Measurements from ENCODE around the gene KNDC1.

The KNDC1 gene

DNA sequence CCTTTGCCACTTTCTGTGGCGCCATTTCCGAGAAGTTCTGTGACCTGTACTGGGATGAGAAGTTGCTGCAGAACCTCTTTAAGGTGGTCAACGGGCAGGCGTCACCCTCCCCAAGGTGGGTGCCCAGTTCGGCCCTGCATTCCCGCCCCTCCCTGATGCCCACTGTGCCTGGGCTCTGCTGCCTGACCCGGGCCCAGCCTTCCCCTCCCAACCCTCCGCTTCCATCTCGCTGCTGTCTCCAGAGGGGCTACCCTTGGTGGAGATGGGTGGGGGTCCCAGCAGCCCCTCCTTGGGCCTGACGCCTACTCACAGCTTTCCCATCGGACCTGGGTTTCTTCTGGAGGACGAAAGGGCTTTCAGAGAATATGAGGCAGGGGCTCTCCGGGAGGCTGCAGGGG, 39.5 kb downstream of the KNDC1 start:
- H3K4me3 ChIP-seq (ENCODE audit: low read depth, low read length), result no peak overlapping the region
- H3K9me3 ChIP-seq (ENCODE audit: control insufficient read depth, insufficient read depth, low read depth, low read length), result no peaks in the 10 kb centered on the region
- CTCF ChIA-PET, result no interaction called here
- no peaks in the 10 kb centered on the region for H3K4me1 ChIP-seq (ENCODE audit: control insufficient read depth, insufficient read depth, low read length)
- TF ChIP-seq ZNF138 (tag by site-specific recombination; IDR thresholded peaks at IDR 0.05; ENCODE audit: borderline replicate concordance), result no peak
- TF ChIP-seq, protein P1, sequence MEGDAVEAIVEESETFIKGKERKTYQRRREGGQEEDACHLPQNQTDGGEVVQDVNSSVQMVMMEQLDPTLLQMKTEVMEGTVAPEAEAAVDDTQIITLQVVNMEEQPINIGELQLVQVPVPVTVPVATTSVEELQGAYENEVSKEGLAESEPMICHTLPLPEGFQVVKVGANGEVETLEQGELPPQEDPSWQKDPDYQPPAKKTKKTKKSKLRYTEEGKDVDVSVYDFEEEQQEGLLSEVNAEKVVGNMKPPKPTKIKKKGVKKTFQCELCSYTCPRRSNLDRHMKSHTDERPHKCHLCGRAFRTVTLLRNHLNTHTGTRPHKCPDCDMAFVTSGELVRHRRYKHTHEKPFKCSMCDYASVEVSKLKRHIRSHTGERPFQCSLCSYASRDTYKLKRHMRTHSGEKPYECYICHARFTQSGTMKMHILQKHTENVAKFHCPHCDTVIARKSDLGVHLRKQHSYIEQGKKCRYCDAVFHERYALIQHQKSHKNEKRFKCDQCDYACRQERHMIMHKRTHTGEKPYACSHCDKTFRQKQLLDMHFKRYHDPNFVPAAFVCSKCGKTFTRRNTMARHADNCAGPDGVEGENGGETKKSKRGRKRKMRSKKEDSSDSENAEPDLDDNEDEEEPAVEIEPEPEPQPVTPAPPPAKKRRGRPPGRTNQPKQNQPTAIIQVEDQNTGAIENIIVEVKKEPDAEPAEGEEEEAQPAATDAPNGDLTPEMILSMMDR (tag by site-specific recombination; IDR thresholded peaks at IDR 0.05), result no peak
- TF ChIP-seq, protein P2, sequence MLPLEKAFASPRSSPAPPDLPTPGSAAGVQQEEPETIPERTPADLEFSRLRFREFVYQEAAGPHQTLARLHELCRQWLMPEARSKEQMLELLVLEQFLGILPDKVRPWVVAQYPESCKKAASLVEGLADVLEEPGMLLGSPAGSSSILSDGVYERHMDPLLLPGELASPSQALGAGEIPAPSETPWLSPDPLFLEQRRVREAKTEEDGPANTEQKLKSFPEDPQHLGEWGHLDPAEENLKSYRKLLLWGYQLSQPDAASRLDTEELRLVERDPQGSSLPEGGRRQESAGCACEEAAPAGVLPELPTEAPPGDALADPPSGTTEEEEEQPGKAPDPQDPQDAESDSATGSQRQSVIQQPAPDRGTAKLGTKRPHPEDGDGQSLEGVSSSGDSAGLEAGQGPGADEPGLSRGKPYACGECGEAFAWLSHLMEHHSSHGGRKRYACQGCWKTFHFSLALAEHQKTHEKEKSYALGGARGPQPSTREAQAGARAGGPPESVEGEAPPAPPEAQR (tag by site-specific recombination; IDR thresholded peaks at IDR 0.05), result no peak
- TF ChIP-seq ZNF549 (tag by site-specific recombination; IDR thresholded peaks at IDR 0.05), result no peak
- TF ChIP-seq ZNF121 (tag by site-specific recombination; IDR thresholded peaks at IDR 0.05), result no peak
- no peak for TF ChIP-seq PRDM1 (tag by site-specific recombination; IDR thresholded peaks at IDR 0.05)
- TF ChIP-seq ZBTB7A (tag by site-specific recombination; IDR thresholded peaks at IDR 0.05; ENCODE audit: low read depth), result no peak
- no peak for TF ChIP-seq RBAK (tag by site-specific recombination; IDR thresholded peaks at IDR 0.05)
- TF ChIP-seq ZNF112 (tag by site-specific recombination; IDR thresholded peaks at IDR 0.05), result no peak
- no peak for TF ChIP-seq SP3 (tag by site-specific recombination; IDR thresholded peaks at IDR 0.05)
- TF ChIP-seq ZNF223 (tag by site-specific recombination; IDR thresholded peaks at IDR 0.05), result no peak
- TF ChIP-seq, protein P3, sequence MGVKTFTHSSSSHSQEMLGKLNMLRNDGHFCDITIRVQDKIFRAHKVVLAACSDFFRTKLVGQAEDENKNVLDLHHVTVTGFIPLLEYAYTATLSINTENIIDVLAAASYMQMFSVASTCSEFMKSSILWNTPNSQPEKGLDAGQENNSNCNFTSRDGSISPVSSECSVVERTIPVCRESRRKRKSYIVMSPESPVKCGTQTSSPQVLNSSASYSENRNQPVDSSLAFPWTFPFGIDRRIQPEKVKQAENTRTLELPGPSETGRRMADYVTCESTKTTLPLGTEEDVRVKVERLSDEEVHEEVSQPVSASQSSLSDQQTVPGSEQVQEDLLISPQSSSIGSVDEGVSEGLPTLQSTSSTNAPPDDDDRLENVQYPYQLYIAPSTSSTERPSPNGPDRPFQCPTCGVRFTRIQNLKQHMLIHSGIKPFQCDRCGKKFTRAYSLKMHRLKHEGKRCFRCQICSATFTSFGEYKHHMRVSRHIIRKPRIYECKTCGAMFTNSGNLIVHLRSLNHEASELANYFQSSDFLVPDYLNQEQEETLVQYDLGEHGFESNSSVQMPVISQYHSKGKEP (tag by site-specific recombination; IDR thresholded peaks at IDR 0.05), result no peak
- TF ChIP-seq ZNF2 (tag by site-specific recombination; IDR thresholded peaks at IDR 0.05), result no peak
- no peak for TF ChIP-seq ZNF335 (tag by site-specific recombination; conservative IDR thresholded peaks at IDR 0.05)
- no peak for TF ChIP-seq SCRT1 (tag by site-specific recombination; IDR thresholded peaks at IDR 0.05; ENCODE audit: borderline replicate concordance)
- no peak for TF ChIP-seq ZSCAN16 (tag by site-specific recombination; IDR thresholded peaks at IDR 0.05)
- TF ChIP-seq ZNF202 (tag by site-specific recombination; IDR thresholded peaks at IDR 0.05; ENCODE audit: borderline replicate concordance), result no peak
- no peaks in the 10 kb centered on the region for H3K36me3 ChIP-seq (ENCODE audit: control insufficient read depth in 2 of 2, insufficient read depth in 1 of 2, low read length in 2 of 2)
- no peak overlapping the region for H3K27ac ChIP-seq (ENCODE audit: extremely low read depth, low read depth, low read length)
- POLR2A ChIA-PET, result no interaction called here

DNA sequence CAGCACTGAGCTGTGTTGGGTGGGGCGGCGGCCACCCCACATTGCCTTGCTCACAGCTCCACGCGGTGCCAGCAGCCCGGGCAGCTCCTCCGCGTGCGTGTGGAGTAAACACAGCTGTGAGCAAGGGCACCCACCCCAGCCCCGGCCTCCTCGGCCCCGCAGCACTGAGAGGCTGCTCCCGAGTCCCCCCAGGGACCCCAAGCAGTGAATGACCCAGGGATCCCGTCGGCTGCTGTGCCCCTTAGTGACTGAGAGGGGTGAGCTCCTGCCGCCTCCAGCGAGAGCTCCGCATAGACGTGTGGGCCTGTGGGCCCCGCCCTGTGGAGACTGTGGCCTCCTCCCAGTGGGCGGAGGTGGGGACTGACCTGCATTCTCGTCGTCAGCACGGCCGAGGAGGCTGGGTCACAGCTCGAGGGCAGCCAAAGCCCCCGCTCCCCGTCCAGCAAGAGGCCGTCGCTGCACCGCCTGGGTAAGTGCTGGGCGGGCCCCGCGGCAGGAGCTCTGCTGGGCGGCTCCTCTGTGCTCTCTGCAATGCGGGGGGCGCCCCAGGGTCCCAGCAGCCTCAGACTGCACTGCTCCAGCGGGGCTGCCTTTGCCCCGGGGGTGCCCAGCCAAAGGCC, 40.1 kb downstream of the KNDC1 start:
- CTCF ChIA-PET, result no interaction called here
- H3K9me3 ChIP-seq (ENCODE audit: control insufficient read depth, insufficient read depth, low read depth, low read length), result no peaks in the 10 kb centered on the region
- H3K4me3 ChIP-seq (ENCODE audit: low read depth, low read length), result no peak overlapping the region
- POLR2A ChIA-PET, result no interaction called here
- H3K4me1 ChIP-seq (ENCODE audit: control insufficient read depth, insufficient read depth, low read length), result no peaks in the 10 kb centered on the region
- H3K27ac ChIP-seq (ENCODE audit: extremely low read depth, low read depth, low read length), result no peak overlapping the region
- TF ChIP-seq EGR2 (tag by site-specific recombination; IDR thresholded peaks at IDR 0.05; ENCODE audit: low read depth) (peak; percentile 66), ZNF747 (tag by site-specific recombination; IDR thresholded peaks at IDR 0.05) (no peak), KLF1 (tag by site-specific recombination; IDR thresholded peaks at IDR 0.05) (peak; percentile 73), ZFHX2 (tag by site-specific recombination; conservative IDR thresholded peaks at IDR 0.05) (peak; percentile 55), ZBTB21 (tag by site-specific recombination; IDR thresholded peaks at IDR 0.05) (no peak), ZNF843 (tag by site-specific recombination; IDR thresholded peaks at IDR 0.05) (no peak), ZFP69B (tag by site-specific recombination; IDR thresholded peaks at IDR 0.05) (peak; percentile 56; the same call in 1 of the 2 replicates), ZNF670 (tag by site-specific recombination; IDR thresholded peaks at IDR 0.05; ENCODE audit: low read depth) (no peak), SETDB1 (IDR thresholded peaks at IDR 0.05; ENCODE audit: insufficient read length, low read length) (no peak)
- TF ChIP-seq, protein P4, sequence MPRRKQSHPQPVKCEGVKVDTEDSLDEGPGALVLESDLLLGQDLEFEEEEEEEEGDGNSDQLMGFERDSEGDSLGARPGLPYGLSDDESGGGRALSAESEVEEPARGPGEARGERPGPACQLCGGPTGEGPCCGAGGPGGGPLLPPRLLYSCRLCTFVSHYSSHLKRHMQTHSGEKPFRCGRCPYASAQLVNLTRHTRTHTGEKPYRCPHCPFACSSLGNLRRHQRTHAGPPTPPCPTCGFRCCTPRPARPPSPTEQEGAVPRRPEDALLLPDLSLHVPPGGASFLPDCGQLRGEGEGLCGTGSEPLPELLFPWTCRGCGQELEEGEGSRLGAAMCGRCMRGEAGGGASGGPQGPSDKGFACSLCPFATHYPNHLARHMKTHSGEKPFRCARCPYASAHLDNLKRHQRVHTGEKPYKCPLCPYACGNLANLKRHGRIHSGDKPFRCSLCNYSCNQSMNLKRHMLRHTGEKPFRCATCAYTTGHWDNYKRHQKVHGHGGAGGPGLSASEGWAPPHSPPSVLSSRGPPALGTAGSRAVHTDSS (tag by site-specific recombination; IDR thresholded peaks at IDR 0.05), result no peak
- no peaks in the 10 kb centered on the region for H3K36me3 ChIP-seq (ENCODE audit: control insufficient read depth in 2 of 2, insufficient read depth in 1 of 2, low read length in 2 of 2)
